CD4-positive, alpha-beta T cell treated with Interleukin-4 for 4 hours (primary cell): Measurements from ENCODE around the gene FAM217A.

ENCODE experiments used
- DNase-seq: peaks from one replicate; pipeline ENCODE4 v3.0.0-alpha.2; 2020

The FAM217A gene

DNA sequence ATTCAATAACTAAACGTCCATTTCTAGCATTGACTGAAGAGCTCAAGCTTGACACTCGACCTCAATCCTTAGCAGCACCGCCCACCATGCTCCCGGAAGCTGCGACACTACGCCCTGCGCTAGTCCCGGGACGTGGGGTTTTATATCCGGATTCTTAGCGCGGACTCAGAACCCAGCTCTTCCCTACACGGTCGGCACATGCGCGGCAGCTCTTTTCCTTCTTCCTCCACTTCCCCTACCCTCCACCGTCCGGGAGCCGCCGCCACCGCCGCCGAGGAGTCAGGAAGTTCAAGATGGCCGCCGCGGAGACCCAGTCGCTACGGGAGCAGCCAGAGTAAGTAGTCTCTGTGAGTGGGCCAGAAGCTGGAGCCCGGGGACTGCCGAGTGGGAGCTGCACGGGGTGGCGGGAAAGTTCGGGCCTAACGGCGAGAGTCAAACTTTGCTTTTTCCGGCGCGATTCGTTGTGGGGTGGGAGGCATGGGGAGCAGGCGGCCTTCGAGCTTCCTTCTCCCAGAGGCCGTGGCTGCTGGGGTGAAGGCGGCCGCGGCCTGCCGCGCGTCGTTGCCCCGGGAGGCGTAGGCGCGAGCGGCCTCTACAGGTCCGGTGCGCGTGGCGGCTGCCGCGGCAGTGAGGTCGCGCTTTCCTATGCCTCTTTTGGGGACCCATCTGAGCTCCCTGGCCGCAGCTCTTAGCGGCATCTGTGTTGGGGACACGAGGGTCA is 57.6 kb downstream of the FAM217A start:
- DNase-seq: peak; percentile 88

DNA sequence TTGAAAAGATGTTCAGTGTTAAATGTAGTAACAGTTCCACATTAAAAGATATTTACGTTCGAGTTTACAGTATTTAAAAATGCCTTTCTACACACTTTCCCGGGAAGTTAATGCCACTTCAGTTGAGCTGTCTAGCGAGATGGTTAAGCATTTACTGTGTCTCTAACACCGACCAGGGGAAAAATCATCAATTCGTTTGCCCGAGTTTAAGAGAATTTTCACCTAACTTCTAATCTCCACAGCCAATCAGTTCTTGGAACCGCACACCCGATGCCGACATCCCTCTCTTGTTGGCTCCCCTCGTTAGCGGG is 58.2 kb downstream of the FAM217A start:
- DNase-seq: no peak

DNA sequence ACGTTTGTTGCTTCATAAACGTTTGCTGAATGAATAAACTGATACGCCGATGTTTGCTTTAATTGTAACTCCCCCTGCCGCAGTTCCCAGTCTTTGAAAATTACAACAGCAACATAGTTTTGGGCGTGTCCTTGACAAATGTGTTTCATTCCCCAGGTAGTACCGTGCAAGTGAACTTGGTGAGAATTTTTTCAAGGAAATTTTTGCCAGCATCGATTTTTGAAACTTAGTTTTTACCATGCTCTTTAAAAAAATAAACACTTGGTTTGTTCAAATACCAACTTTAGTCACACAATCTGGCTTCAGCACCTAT is 60.1 kb downstream of the FAM217A start:
- no peak for DNase-seq
